HFF-Myc (cell line): Measurements from ENCODE around the gene KDM2A.
"Not testable (repeated sequence)": the region's sequence is repeated elsewhere in the genome, so short reads cannot be mapped to it uniquely, and the experiment has no call there.

ENCODE experiments used
- DNase-seq: peaks from one replicate; pipeline ENCODE4 v3.0.0-alpha.2; 2011; ENCODE audit warnings: low read depth; ENCODE audit errors: extremely low read depth
- H3K4me3 ChIP-seq: replicated peaks from 2 replicates; pipeline ENCODE4 v1.5.1; 2011; ENCODE audit warnings: low read depth, mild to moderate bottlenecking, control low read depth, low read length
- CTCF ChIP-seq: IDR thresholded peaks from 2 replicates; pipeline ENCODE4 v1.5.1; 2012; ENCODE audit warnings: mild to moderate bottlenecking, low read depth, low read length, control low read depth; ENCODE audit errors: missing control alignments

KDM2A gene

GRCh38 chr11:67211656-67212436 lies 92.8 kb downstream of the KDM2A start:
- H3K4me3 ChIP-seq: no peak overlapping the region
- no peak for TF ChIP-seq CTCF
- no peak for DNase-seq

- TF ChIP-seq CTCF: no peak
- H3K4me3 ChIP-seq: no peak overlapping the region
- DNase-seq: no peak
Measured at GRCh38 chr11:67213178-67213621, 94.1 kb downstream of the KDM2A start.

GRCh38 chr11:67227726-67228125 lies 108.7 kb downstream of the KDM2A start:
- TF ChIP-seq CTCF: no peak
- H3K4me3 ChIP-seq: no peak overlapping the region
- no peak for DNase-seq

- DNase-seq: no peak
- no peak overlapping the region for H3K4me3 ChIP-seq
- no peak for TF ChIP-seq CTCF
Measured at GRCh38 chr11:67230406-67230805, 111.3 kb downstream of the KDM2A start.

GRCh38 chr11:67230886-67231285 lies 111.8 kb downstream of the KDM2A start:
- no peak overlapping the region for H3K4me3 ChIP-seq
- no peak for TF ChIP-seq CTCF
- no peak for DNase-seq

- no peak for DNase-seq
- H3K4me3 ChIP-seq: no peak overlapping the region
- no peak for TF ChIP-seq CTCF
Measured at GRCh38 chr11:67233584-67234190, 114.6 kb downstream of the KDM2A start.

GRCh38 chr11:67234571-67234970 lies 115.5 kb downstream of the KDM2A start:
- DNase-seq, H3K4me3 ChIP-seq: not testable (repeated sequence)
